Ishikawa (cell line): ENCODE measurements around the gene LRP1-AS.

Experiments used
- CEBPB ChIP-seq: IDR thresholded peaks from 2 replicates; pipeline ENCODE4 v1.6.1; 2012
- CREB1 ChIP-seq: IDR thresholded peaks from 2 replicates; pipeline ENCODE4 v1.6.1; 2012; ENCODE audit warnings: low read depth
- EGR1 ChIP-seq: IDR thresholded peaks from 2 replicates; pipeline ENCODE4 v1.6.1; 2012
- EP300 ChIP-seq: IDR thresholded peaks from 2 replicates; pipeline ENCODE4 v1.6.1; 2012; ENCODE audit warnings: borderline replicate concordance
- FOXM1 ChIP-seq: IDR thresholded peaks from 2 replicates; pipeline ENCODE4 v1.6.1; 2012; ENCODE audit warnings: low read depth, borderline replicate concordance
- MAX ChIP-seq: IDR thresholded peaks from 2 replicates; pipeline ENCODE4 v1.6.1; 2012
- NFIC ChIP-seq: IDR thresholded peaks from 2 replicates; pipeline ENCODE4 v1.6.1; 2012
- RAD21 ChIP-seq: IDR thresholded peaks from 2 replicates; pipeline ENCODE4 v1.6.1; 2012; ENCODE audit warnings: low read depth
- REST ChIP-seq: IDR thresholded peaks from 2 replicates; pipeline ENCODE4 v1.6.1; 2012; ENCODE audit warnings: low read depth, mild to moderate bottlenecking
- TAF1 ChIP-seq: IDR thresholded peaks from 2 replicates; pipeline ENCODE4 v1.6.1; 2012; ENCODE audit warnings: low read depth, mild to moderate bottlenecking
- TCF12 ChIP-seq: IDR thresholded peaks from 2 replicates; pipeline ENCODE4 v1.6.1; 2012; ENCODE audit warnings: low read depth
- TEAD4 ChIP-seq: IDR thresholded peaks from 2 replicates; pipeline ENCODE4 v1.6.1; 2012
- USF1 ChIP-seq: IDR thresholded peaks from 2 replicates; pipeline ENCODE4 v1.6.1; 2012
- YY1 ChIP-seq: IDR thresholded peaks from 2 replicates; pipeline ENCODE4 v1.6.1; 2012; ENCODE audit warnings: low read depth
- ZBTB7A ChIP-seq: IDR thresholded peaks from 2 replicates; pipeline ENCODE4 v1.6.1; 2012; ENCODE audit warnings: low read depth

The LRP1-AS gene

GRCh38 chr12:57176139-57176477 lies 28.7 kb upstream of the LRP1-AS start:
- TF ChIP-seq REST (no peak), NFIC (no peak), CEBPB (no peak), YY1 (no peak), MAX (no peak), FOXM1 (no peak), ZBTB7A (no peak)

GRCh38 chr12:57175428-57176138 lies 28.2 kb upstream of the LRP1-AS start:
- peak; percentile 37; the same call in 1 of the 2 replicates for TF ChIP-seq CEBPB
- no peak for TF ChIP-seq NFIC
- peak; percentile 66 for TF ChIP-seq RAD21
- TF ChIP-seq EGR1: no peak
- TF ChIP-seq MAX: no peak
- TF ChIP-seq YY1: no peak
- no peak for TF ChIP-seq USF1
- TF ChIP-seq EP300: no peak

- TF ChIP-seq USF1: no peak
- no peak for TF ChIP-seq NFIC
- no peak for TF ChIP-seq MAX
- TF ChIP-seq TEAD4: no peak
- no peak for TF ChIP-seq ZBTB7A
- no peak for TF ChIP-seq CREB1
- no peak for TF ChIP-seq YY1
- no peak for TF ChIP-seq REST
- no peak for TF ChIP-seq EGR1
- TF ChIP-seq TCF12: no peak
- TF ChIP-seq TAF1: no peak
- no peak for TF ChIP-seq FOXM1
- TF ChIP-seq EP300: no peak
- no peak for TF ChIP-seq CEBPB
- TF ChIP-seq RAD21: no peak
Observed at GRCh38 chr12:57173683-57174082, 26.3 kb upstream of the LRP1-AS start.

GRCh38 chr12:57173089-57173488 lies 25.7 kb upstream of the LRP1-AS start:
- TF ChIP-seq NFIC: no peak
- TF ChIP-seq REST: no peak
- peak; percentile 44 for TF ChIP-seq RAD21
- TF ChIP-seq ZBTB7A: 0 out of 2 replicates have a peak, but pooled peaks have one; percentile 39
- no peak for TF ChIP-seq CEBPB
- no peak for TF ChIP-seq USF1

GRCh38 chr12:57171668-57172067 lies 24.2 kb upstream of the LRP1-AS start:
- TF ChIP-seq USF1 (no peak), EGR1 (no peak), NFIC (no peak), TAF1 (no peak), YY1 (no peak), FOXM1 (no peak), CREB1 (no peak)
